ENCODE measurements around the gene SULT4A1. TPM values are rescaled to one million over a fixed set of nuclear protein-coding genes. Genes with fewer than 3 reads are reported as not detected.

Gene SULT4A1
- total RNA-seq, 1 experiment from 2014 or later = 8.4 TPM

GRCh38 chr22:43882122-43882767 lies 19.9 kb upstream of the SULT4A1 start:
- DNase-seq (ENCODE audit: low read depth, low spot score) (no peak), ATAC-seq (no peak)
- CTCF ChIA-PET = interaction anchor here (1.0 to 2.1 kb wide), 27 partner anchors 10 to 743 kb away, joined by 3 to 64 read pairs (median 5); partner anchors contain the start of genes PNPLA5 and SULT4A1
- Histone ChIP-seq H3K4me3 (replicated peaks in 1 of 2; ENCODE audit: low read depth in 1 of 2, low read length in 2 of 2) (no peak overlapping the region), H2AFZ (ENCODE audit: low read depth, low read length, poor library complexity, severe bottlenecking) (no peak overlapping the region), H3K4me2 (ENCODE audit: low read length) (no peak overlapping the region), H3K9ac (ENCODE audit: low read length) (no peak overlapping the region), H3K4me1 (ENCODE audit: control insufficient read depth in 1 of 2, insufficient read depth in 2 of 2, low read length in 2 of 2) (peaks cover 0 to 7% of the 10 kb centered on the region in 2 experiments; a peak in 1 of 4 replicates), H3K27ac (ENCODE audit: low read depth, low read length) (no peak overlapping the region), H4K20me1 (ENCODE audit: insufficient read depth) (no peaks in the 10 kb centered on the region), H3K36me3 (ENCODE audit: control insufficient read depth in 1 of 2, insufficient read depth in 2 of 2, low read length in 2 of 2) (no peaks in the 10 kb centered on the region), H3K9me2 (ENCODE audit: insufficient read depth) (no peaks in the 10 kb centered on the region), H3K9me3 (ENCODE audit: control insufficient read depth in 1 of 2, insufficient read depth in 1 of 2, low read depth in 1 of 2, low read length in 2 of 2) (no peaks in the 10 kb centered on the region), H3K27me3 (ENCODE audit: insufficient read depth, low read length) (no peaks in the 10 kb centered on the region), H3K79me2 (ENCODE audit: insufficient read depth, low read length) (no peaks in the 10 kb centered on the region)
- no TSS peak for BruUV-seq (replicated peaks)
- RAD21 ChIA-PET (ENCODE audit: low non-redundant PET in 1 of 2, low total read pairs in 2 of 2, uncharacterized antibody in 2 of 2, unreplicated experiment in 2 of 2) = interaction anchor here (1.1 to 1.3 kb wide), 3 partner anchors 64 to 742 kb away, joined by 3 to 14 read pairs (median 9); no protein-coding TSS in a partner anchor
- intact Hi-C loops (cut with micrococcal nuclease) = loop anchor here (10.0 kb wide), 2 partner anchors 203 to 743 kb away; no protein-coding TSS in a partner anchor
- TF ChIP-seq SIN3A (IDR thresholded peaks at IDR 0.05; ENCODE audit: low read depth) (no peak), CTCF (IDR thresholded peaks at IDR 0.05 in 2 of 3, conservative IDR thresholded peaks at IDR 0.05 in 1 of 3; ENCODE audit: borderline replicate concordance in 1 of 3, insufficient read depth in 1 of 3, low read depth in 2 of 3, low read length in 2 of 3) (no peak), POLR2A (IDR thresholded peaks at IDR 0.05; ENCODE audit: borderline replicate concordance, extremely low read depth, insufficient read depth, insufficient read length) (no peak), ZFX (IDR thresholded peaks at IDR 0.05) (no peak), CEBPB (IDR thresholded peaks at IDR 0.05; ENCODE audit: low read depth) (no peak), CBX3 (IDR thresholded peaks at IDR 0.05; ENCODE audit: low read depth) (no peak), RAD21 (IDR thresholded peaks at IDR 0.05; ENCODE audit: low read depth) (no peak), ELF1 (IDR thresholded peaks at IDR 0.05; ENCODE audit: borderline replicate concordance, low read depth) (no peak), YY1 (IDR thresholded peaks at IDR 0.05; ENCODE audit: extremely low read depth, insufficient replicate concordance, low read depth, low read length) (no peak), REST (IDR thresholded peaks at IDR 0.05; ENCODE audit: low read depth) (no peak), JUND (IDR thresholded peaks at IDR 0.05) (no peak), EZH2phosphoT487 (IDR thresholded peaks at IDR 0.05; ENCODE audit: borderline replicate concordance) (no peak), ATF3 (IDR thresholded peaks at IDR 0.05) (no peak), MAX (IDR thresholded peaks at IDR 0.05) (no peak), SRF (IDR thresholded peaks at IDR 0.05; ENCODE audit: low read depth) (no peak), ZBTB33 (IDR thresholded peaks at IDR 0.05; ENCODE audit: extremely low read depth, insufficient replicate concordance, low read length) (no peak), TCF7L2 (IDR thresholded peaks at IDR 0.05; ENCODE audit: borderline replicate concordance, extremely low read depth, insufficient read depth, insufficient read length) (no peak), POLR2AphosphoS5 (IDR thresholded peaks at IDR 0.05; ENCODE audit: low read depth, low read length) (no peak), EGR1 (IDR thresholded peaks at IDR 0.05; ENCODE audit: low read depth) (no peak)
- POLR2A ChIA-PET = interaction anchor here (1.1 kb wide), 2 partner anchors 63 to 72 kb away, joined by 4 read pairs; partner anchors contain the start of gene SAMM50

Measured in HCT116 (cell line).